K562 (cell line): ENCODE measurements around the gene FRMD4B. TPM values are rescaled to one million over a fixed set of nuclear protein-coding genes. Genes with fewer than 3 reads are reported as not detected.

Experiments used
- ATAC-seq: fragments of 200-7000 bp; cut with Tn5 transposase; 3 replicates; pipeline ENCODE4 v1.9.1; 2020; ENCODE audit warnings: moderate library complexity
- BruUV-seq: library from RNA; stranded (reverse); fragments of 400-500 nt; replicated peaks from 2 replicates; lab custom pipeline; 2021; lab: Mats Ljungman, UMichigan
- CTCF ChIA-PET: fragments of 300-600 bp; formaldehyde crosslinking; extraction: SDS; loops from one replicate; lab custom pipeline; 2021; ENCODE audit warnings: low intra/inter-chr PET ratio; lab: Yijun Ruan, JAX
- POLR2A ChIA-PET: fragments of 300-600, 350-650 bp; sonication (Branson Sonifier 250); formaldehyde crosslinking; extraction: SDS; loops from one replicate; lab custom pipeline; 2021; ENCODE audit warnings: antibody characterized with exemption, inconsistent platforms; lab: Yijun Ruan, JAX
- DNase-seq, 4 experiments: peaks; one replicate each; pipeline versions ENCODE4 v3.0.0 to v3.0.0-alpha.2; 2011 to 2018; ENCODE audit warnings: low spot score in 3 of 4, mixed read lengths in 3 of 4; ENCODE audit errors: extremely low read depth in 1 of 4
- FAIRE-seq: peaks from 2 replicates; lab custom pipeline; 2011; peaks lifted over from hg19 to GRCh38; lab: Jason Lieb, UNC
- H2AFZ ChIP-seq: 2 replicates; pipeline ENCODE4 v1.6.0; 2011; ENCODE audit warnings: low read depth, low read length, control low read depth, inconsistent platforms
- H3K27ac ChIP-seq: fragments of 200-600 bp; 3 replicates; pipeline ENCODE4 v1.8.0; 2011; ENCODE audit warnings: low read depth, mild to moderate bottlenecking, control low read depth, inconsistent platforms, low read length, moderate library complexity, mixed read lengths; ENCODE audit errors: extremely low read depth
- H3K27me3 ChIP-seq, 2 experiments: fragments of 300-600 bp in 1 of 2; 2 replicates in 1 of 2; 3 replicates in 1 of 2; pipeline versions ENCODE4 v1.6.0 to v1.8.0; 2011; ENCODE audit warnings: inconsistent platforms in 2 of 2, low read length in 2 of 2, mild to moderate bottlenecking in 1 of 2, mixed read lengths in 1 of 2, moderate library complexity in 1 of 2; ENCODE audit not compliant: control insufficient read depth in 2 of 2, insufficient read depth in 2 of 2
- H3K36me3 ChIP-seq: fragments of 300-600 bp; 3 replicates; pipeline ENCODE4 v1.8.0; 2011; ENCODE audit warnings: mild to moderate bottlenecking, low read length, inconsistent platforms; ENCODE audit not compliant: control insufficient read depth, insufficient read depth
- H3K4me1 ChIP-seq, 2 experiments: fragments of 200-600 bp in 1 of 2; replicated peaks in 1 of 2; 2 replicates in 1 of 2; 3 replicates in 1 of 2; pipeline versions ENCODE4 v1.5.1 to v1.8.0; 2011; ENCODE audit warnings: inconsistent platforms in 2 of 2, low read length in 2 of 2, mild to moderate bottlenecking in 1 of 2, mixed read lengths in 1 of 2, moderate library complexity in 1 of 2; ENCODE audit not compliant: control insufficient read depth in 2 of 2, insufficient read depth in 2 of 2
- H3K4me2 ChIP-seq: 2 replicates; pipeline ENCODE4 v1.6.1; 2011; ENCODE audit warnings: low read length, control low read depth, inconsistent platforms, mixed read lengths; ENCODE audit not compliant: insufficient read depth
- H3K4me3 ChIP-seq: fragments of 200-600 bp; sonication (generic), shearing (Covaris generic); 2 replicates; pipeline ENCODE4 v1.5.1; 2016; ENCODE audit warnings: control low read depth, inconsistent platforms
- H3K79me2 ChIP-seq: fragments of 200-600 bp; 3 replicates; pipeline ENCODE4 v1.8.0; 2011; ENCODE audit warnings: low read length, inconsistent platforms; ENCODE audit not compliant: control insufficient read depth, insufficient read depth
- H3K9ac ChIP-seq, 2 experiments: 2 replicates each; pipeline versions ENCODE4 v1.6.0 to v1.6.1; 2011; ENCODE audit warnings: low read depth in 2 of 2, low read length in 2 of 2, control low read depth in 1 of 2, inconsistent platforms in 1 of 2, mild to moderate bottlenecking in 1 of 2, mixed read lengths in 1 of 2; ENCODE audit not compliant: insufficient read depth in 1 of 2
- H3K9me1 ChIP-seq: one replicate; pipeline ENCODE4 v1.6.0; 2011; ENCODE audit warnings: inconsistent platforms, mild to moderate bottlenecking, low read length, moderate library complexity; ENCODE audit not compliant: control insufficient read depth, insufficient read depth
- H3K9me3 ChIP-seq: replicated peaks from 2 replicates; pipeline ENCODE4 v1.5.1; 2011; ENCODE audit warnings: low read depth, low read length, inconsistent platforms; ENCODE audit not compliant: control insufficient read depth, insufficient read depth
- H4K20me1 ChIP-seq: replicated peaks from 2 replicates; pipeline ENCODE4 v1.6.1; 2011; ENCODE audit warnings: low read length, inconsistent platforms, mixed read lengths; ENCODE audit not compliant: control insufficient read depth, insufficient read depth
- EP300 ChIP-seq: IDR thresholded peaks from 2 replicates; pipeline ENCODE4 v1.6.1; 2012; ENCODE audit warnings: low read length, improper control_type of control experiment
- HIVEP1 ChIP-seq: fragments of 250-450 bp; sonication (Bioruptor Pico); IDR thresholded peaks from 2 replicates; pipeline ENCODE4 v1.4.0; 2020; ENCODE audit warnings: mild to moderate bottlenecking
- RAD21 ChIP-seq, 2 experiments: fragments of 250-450 bp in 1 of 2; fragments of 450-650 bp in 1 of 2; sonication (Bioruptor Pico) in 1 of 2; formaldehyde crosslinking in 1 of 2; IDR thresholded peaks in 1 of 2; conservative IDR thresholded peaks in 1 of 2; 2 replicates each; pipeline versions ENCODE4 v1.4.0 to v1.8.0; 2020 to 2022; ENCODE audit warnings: mild to moderate bottlenecking in 2 of 2, moderate library complexity in 1 of 2
- RERE ChIP-seq: sonication (generic); formaldehyde crosslinking; IDR thresholded peaks from 2 replicates; pipeline ENCODE4 v1.8.0; 2023; ENCODE audit warnings: missing genetic modification reagents, mild to moderate bottlenecking, borderline replicate concordance
- SPI1 ChIP-seq: IDR thresholded peaks from 2 replicates; pipeline ENCODE4 v1.6.1; 2011; ENCODE audit warnings: low read depth, low read length, control low read depth, borderline replicate concordance
- ZNF232 ChIP-seq: sonication (generic); formaldehyde crosslinking; IDR thresholded peaks from 2 replicates; pipeline ENCODE4 v1.8.0; 2022; ENCODE audit warnings: mild to moderate bottlenecking, missing genetic modification reagents
- WGBS: fragments of 100-300 bp; shearing (Covaris generic); methylation state at CpG from one replicate; pipeline ENCODE4 v1.1.6; 2016; ENCODE audit warnings: low coverage, mixed read lengths; ENCODE audit not compliant: insufficient coverage; ENCODE audit errors: missing lambda C conversion rate; 5-methylcytosine and 5-hydroxymethylcytosine counted together
- in situ Hi-C: fragments of 300-500 bp; cut with MboI; formaldehyde crosslinking; loops from 4 replicates; pipeline ENCODE4 v1.15.0; 2018; ENCODE audit warnings: inconsistent platforms, mixed read lengths
- intact Hi-C: fragments of 100-400 bp; cut with micrococcal nuclease; formaldehyde crosslinking; loops from 2 replicates; pipeline ENCODE4 v1.14.2; 2022
- polyA plus RNA-seq, 8 experiments: library from polyadenylated mRNA; depleted of rRNA in 4 of 8; stranded (reverse) in 5 of 8; unstranded in 3 of 8; fragments of >200 nt; fragmentation: Nextera tagmentation in 2 of 8; fragmentation: Illumina TruSeq in 1 of 8; extraction: Ambion mirVana in 2 of 8; extraction: Trizol in 1 of 8; gene quantifications; 2 replicates each; pipeline versions ENCODE4 v1.2.1 to v1.2.3, GENCODE V29; 2011 to 2014; ENCODE audit warnings: inconsistent platforms in 1 of 8, missing spikeins in 1 of 8
- total RNA-seq, 7 experiments: library from RNA; depleted of rRNA in 6 of 7; stranded (reverse); fragments of >200 nt in 6 of 7; fragmentation: Illumina TruSeq in 2 of 7; extraction: Trizol in 2 of 7; gene quantifications; 2 replicates each; pipeline versions ENCODE4 v1.2.1 to v1.2.3, GENCODE V29; 2011 to 2021; ENCODE audit warnings: low replicate concordance in 1 of 7

FRMD4B gene
- total and polyA plus RNA-seq, 9 of the 15 experiments (the other 6 are each of a cell fraction or from before 2014, with no cell fraction given) = 0.03 to 0.09 (median 0.04) TPM; not detected in 3

GRCh38 chr3:69419276-69419675, 33.4 kb upstream of the FRMD4B start:
- no peak for FAIRE-seq
- 0% methylated on average over 3 of the region's 3 CpGs for whole genome bisulfite sequencing

More at GRCh38 chr3:69419276-69419675, 33.4 kb upstream of the FRMD4B start:
- ATAC-seq = no peak
- no peak for DNase-seq
- ChIA-PET POLR2A (no interaction called here), CTCF (no interaction called here)
- Histone ChIP-seq H4K20me1 (no peaks in the 10 kb centered on the region), H3K9me1 (no peaks in the 10 kb centered on the region), H3K27me3 (peaks cover 0 to 5% of the 10 kb centered on the region in 2 experiments; a peak in 2 of 5 replicates), H3K79me2 (no peaks in the 10 kb centered on the region), H3K9ac (no peak overlapping the region), H3K27ac (no peak overlapping the region), H3K4me2 (no peak overlapping the region), H3K9me3 (no peaks in the 10 kb centered on the region), H2AFZ (no peak overlapping the region), H3K36me3 (no peaks in the 10 kb centered on the region), H3K4me1 (no peaks in the 10 kb centered on the region), H3K4me3 (no peak overlapping the region)
- no TSS peak for BruUV-seq
- in situ Hi-C loops = no loop called here
- TF ChIP-seq HIVEP1 (CRISPR knock-in tag) (no peak), EP300 (no peak), RAD21 (CRISPR knock-in tag; conservative IDR thresholded peaks at IDR 0.05 in 1 of 2, IDR thresholded peaks at IDR 0.05 in 1 of 2) (no peak), RERE (no peak), ZNF232 (CRISPR knock-in tag) (no peak), SPI1 (no peak)
- intact Hi-C loops = no loop called here
